Osteocyte (in vitro differentiated cells): Measurements from ENCODE around the gene TOM1L2. TPM values are rescaled to one million over a fixed set of nuclear protein-coding genes. Genes with fewer than 3 reads are reported as not detected.

Experiments
- DNase-seq: peaks from one replicate; pipeline ENCODE4 v3.0.0; 2021; ENCODE audit warnings: mixed read lengths; ENCODE audit not compliant: unreplicated experiment; ENCODE audit errors: extremely low spot score
- H3K27ac Mint-ChIP-seq: one replicate; pipeline ENCODE4 v1.8.0; 2021; ENCODE audit warnings: mild to moderate bottlenecking, mixed read lengths; ENCODE audit not compliant: unreplicated experiment
- H3K27me3 Mint-ChIP-seq: one replicate; pipeline ENCODE4 v1.8.0; 2021; ENCODE audit warnings: mixed read lengths; ENCODE audit not compliant: unreplicated experiment
- H3K36me3 Mint-ChIP-seq: one replicate; pipeline ENCODE4 v1.8.0; 2021; ENCODE audit warnings: mixed read lengths; ENCODE audit not compliant: unreplicated experiment
- H3K4me1 Mint-ChIP-seq: one replicate; pipeline ENCODE4 v1.8.0; 2021; ENCODE audit warnings: mixed read lengths; ENCODE audit not compliant: unreplicated experiment
- H3K4me3 Mint-ChIP-seq: one replicate; pipeline ENCODE4 v1.8.0; 2021; ENCODE audit warnings: mild to moderate bottlenecking, moderate library complexity, mixed read lengths; ENCODE audit not compliant: unreplicated experiment
- H3K9me3 Mint-ChIP-seq: one replicate; pipeline ENCODE4 v1.8.0; 2021; ENCODE audit warnings: mixed read lengths; ENCODE audit not compliant: unreplicated experiment
- CTCF ChIP-seq: fragments of 200-600 bp; sonication (generic); IDR thresholded peaks from 2 replicates; pipeline ENCODE4 v1.5.0; 2021; ENCODE audit warnings: antibody characterized with exemption, mild to moderate bottlenecking, moderate library complexity
- total RNA-seq: library from RNA; stranded (reverse); gene quantifications from 2 replicates; pipeline ENCODE4 v1.2.1, GENCODE V29; 2021

The TOM1L2 gene
- total RNA-seq, 1 donor from 2014 or later: 69.7 TPM

GRCh38 chr17:17848311-17849082 is 123.7 kb downstream of the TOM1L2 start:
- TF ChIP-seq CTCF: no peak
- H3K4me3 Mint-ChIP-seq: no peak overlapping the region
- no peak for DNase-seq
- peaks cover 53% of the 10 kb centered on the region for H3K4me1 Mint-ChIP-seq
- no peaks in the 10 kb centered on the region for H3K9me3 Mint-ChIP-seq
- peak overlapping the region; percentile 88 for H3K27ac Mint-ChIP-seq
- no peaks in the 10 kb centered on the region for H3K27me3 Mint-ChIP-seq
- peaks cover 11% of the 10 kb centered on the region for H3K36me3 Mint-ChIP-seq

GRCh38 chr17:17847726-17848125 is 124.5 kb downstream of the TOM1L2 start:
- H3K4me1 Mint-ChIP-seq: peaks cover 46% of the 10 kb centered on the region
- TF ChIP-seq CTCF: no peak
- H3K4me3 Mint-ChIP-seq: no peak overlapping the region
- H3K36me3 Mint-ChIP-seq: peaks cover 11% of the 10 kb centered on the region
- H3K27ac Mint-ChIP-seq: no peak overlapping the region
- H3K9me3 Mint-ChIP-seq: no peaks in the 10 kb centered on the region
- no peak for DNase-seq
- H3K27me3 Mint-ChIP-seq: no peaks in the 10 kb centered on the region

GRCh38 chr17:17847118-17847689 is 125.0 kb downstream of the TOM1L2 start:
- Mint-ChIP-seq H3K36me3 (peaks cover 11% of the 10 kb centered on the region), H3K27me3 (no peaks in the 10 kb centered on the region), H3K4me1 (peaks cover 43% of the 10 kb centered on the region), H3K27ac (no peak overlapping the region), H3K9me3 (no peaks in the 10 kb centered on the region), H3K4me3 (no peak overlapping the region)
- no peak for DNase-seq
- TF ChIP-seq CTCF: no peak

GRCh38 chr17:17846645-17847044 is 125.6 kb downstream of the TOM1L2 start:
- Mint-ChIP-seq H3K4me3 (no peak overlapping the region), H3K4me1 (peaks cover 42% of the 10 kb centered on the region), H3K9me3 (no peaks in the 10 kb centered on the region), H3K27ac (no peak overlapping the region), H3K36me3 (peaks cover 11% of the 10 kb centered on the region), H3K27me3 (no peaks in the 10 kb centered on the region)
- TF ChIP-seq CTCF: no peak
- DNase-seq: no peak

- no peaks in the 10 kb centered on the region for H3K9me3 Mint-ChIP-seq
- no peaks in the 10 kb centered on the region for H3K27me3 Mint-ChIP-seq
- peaks cover 42% of the 10 kb centered on the region for H3K4me1 Mint-ChIP-seq
- no peak overlapping the region for H3K4me3 Mint-ChIP-seq
- H3K36me3 Mint-ChIP-seq: peaks cover 11% of the 10 kb centered on the region
- no peak overlapping the region for H3K27ac Mint-ChIP-seq
- TF ChIP-seq CTCF: no peak
- DNase-seq: no peak
These were observed 126.2 kb downstream of the TOM1L2 start for GRCh38 chr17:17846003-17846402.
